Right lobe of liver (tissue), 4 donors: ENCODE results near the gene SF3B6.

Experiments used
- CTCF ChIP-seq, 4 donors: fragments of 200-600 bp in 3 of 4; fragments of 450-650 bp in 1 of 4; IDR thresholded peaks; one replicate each; pipeline versions ENCODE4 v1.5.1 to v1.8.0; 2016 to 2022; ENCODE audit warnings: antibody characterized with exemption in 4 of 4, mild to moderate bottlenecking in 2 of 4
- POLR2A ChIP-seq: fragments of 450-650 bp; IDR thresholded peaks from one replicate; pipeline ENCODE4 v1.6.1; 2017; ENCODE audit warnings: antibody characterized with exemption, mild to moderate bottlenecking
- donor health status: DM: no; HTN: no; CAD: no.
- donor health status: DM: no; HTN: no; CAD: no.
- donor health status: DM: no; HTN: yes; CAD: no.

DNA sequence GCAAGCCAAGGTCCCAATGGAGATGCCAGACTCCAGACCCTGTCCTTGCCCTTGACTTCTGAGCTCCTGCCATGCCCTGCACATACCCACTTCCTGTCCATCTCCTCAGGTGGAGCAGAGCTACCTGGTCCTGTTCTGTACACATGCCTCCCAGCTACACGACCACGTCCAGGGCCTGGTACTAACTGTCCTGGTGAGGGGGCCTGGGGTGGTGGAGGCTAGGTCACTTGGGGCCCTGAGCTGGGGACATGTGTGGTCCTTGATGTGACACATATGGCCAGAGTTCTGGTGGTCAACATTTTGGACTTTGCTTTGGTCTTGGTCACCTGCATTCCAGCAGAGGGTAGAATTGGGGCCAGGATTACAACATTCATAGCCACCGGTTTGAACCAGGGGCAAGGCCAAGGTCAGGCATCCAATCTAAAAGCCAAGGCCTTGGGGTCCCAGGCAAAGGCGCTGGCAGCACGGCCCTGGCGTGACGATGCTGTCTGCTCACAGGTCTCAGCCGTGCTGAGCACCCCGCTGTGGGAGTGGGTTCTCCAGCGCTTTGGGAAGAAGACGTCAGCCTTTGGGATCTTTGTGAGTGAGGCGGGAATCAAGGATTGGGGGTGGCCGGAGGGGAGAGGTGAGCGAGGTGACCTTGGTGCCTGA, 53.7 kb downstream of the SF3B6 start:
- TF ChIP-seq POLR2A (no peak), CTCF (IDR thresholded peaks at IDR 0.05) (no peak)
